ENCODE results near the gene C6orf62. TPM values are rescaled to one million over a fixed set of nuclear protein-coding genes. Genes with fewer than 3 reads are reported as not detected.

The C6orf62 gene
- total RNA-seq, 1 experiment from 2014 or later = 128 TPM

DNA sequence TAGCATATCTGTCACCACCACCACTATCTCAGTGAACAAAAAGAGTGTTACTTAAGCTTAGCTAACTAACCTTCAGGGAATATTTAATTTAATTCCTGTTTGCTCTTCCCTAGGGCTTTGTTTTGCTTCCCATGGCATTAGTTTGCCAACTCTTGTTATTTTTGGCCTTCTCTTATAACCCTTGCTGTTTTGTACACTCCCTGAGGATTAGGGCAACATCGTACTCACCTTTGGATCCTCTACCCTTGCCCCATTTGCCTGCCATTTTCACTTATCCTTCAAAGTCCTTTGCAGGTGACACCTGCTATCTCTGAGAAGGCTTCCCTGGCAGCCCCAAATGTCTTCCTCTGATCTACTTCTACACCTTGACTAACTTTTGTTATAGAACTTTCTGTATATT, 28.4 kb downstream of the C6orf62 start:
- Histone ChIP-seq H3K9me3 (ENCODE audit: insufficient read depth, low read depth) (no peaks in the 10 kb centered on the region), H2AFZ (no peak overlapping the region), H3K4me2 (no peak overlapping the region), H3K4me3 (no peak overlapping the region), H3K4me1 (replicated peaks; ENCODE audit: insufficient read depth) (peaks cover 11% of the 10 kb centered on the region), H3K27me3 (ENCODE audit: insufficient read depth, low read depth) (no peaks in the 10 kb centered on the region), H3F3A (ENCODE audit: insufficient read depth, low read depth) (peaks cover 3% of the 10 kb centered on the region; the same call in 1 of the 2 replicates), H3K79me2 (ENCODE audit: low read depth) (no peaks in the 10 kb centered on the region), H3K27ac (no peak overlapping the region), H3K36me3 (ENCODE audit: low read depth) (0 out of 2 replicates have a peak, but pooled peaks cover 4% of the 10 kb centered on the region), H4K20me1 (ENCODE audit: insufficient read depth) (no peaks in the 10 kb centered on the region), H3K9me2 (ENCODE audit: insufficient read depth) (peaks cover 5% of the 10 kb centered on the region; the same call in 1 of the 2 replicates)
- no TSS peak for BruUV-seq (replicated peaks)
- intact Hi-C loops (cut with micrococcal nuclease; ENCODE audit: unreplicated experiment) = no loop called here
- no peak for DNase-seq
- CTCF ChIA-PET = no interaction called here
- POLR2A ChIA-PET (ENCODE audit: unreplicated experiment) = interaction anchor here (0.7 kb wide), 1 partner anchor 68 kb away, joined by 6 read pairs; no protein-coding TSS in a partner anchor
- TF ChIP-seq CTCF (conservative IDR thresholded peaks at IDR 0.05) (no peak), EZH2 (IDR thresholded peaks at IDR 0.05; ENCODE audit: low read depth) (no peak)

DNA sequence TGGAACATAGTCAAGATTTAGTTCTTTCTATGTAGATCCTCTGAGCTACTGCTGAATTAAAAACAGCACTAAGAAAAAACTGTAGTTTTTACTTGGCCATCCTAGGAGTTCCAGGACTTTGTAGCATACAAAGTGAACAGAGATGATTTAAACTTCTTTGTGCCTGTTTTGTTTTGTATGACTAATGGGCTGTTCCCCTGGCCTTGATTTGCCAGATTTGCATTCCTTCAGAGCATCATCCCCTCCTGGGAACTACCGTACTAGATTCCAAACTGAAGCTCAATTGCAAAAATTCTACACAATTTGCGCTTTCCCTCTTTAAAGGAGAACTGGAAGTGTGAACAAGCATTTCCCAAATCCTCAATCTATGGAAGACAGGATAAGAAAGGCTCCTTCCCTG, 29.0 kb downstream of the C6orf62 start:
- TF ChIP-seq CTCF (conservative IDR thresholded peaks at IDR 0.05) (no peak), EZH2 (IDR thresholded peaks at IDR 0.05; ENCODE audit: low read depth) (no peak)
- no peak overlapping the region for H3K4me3 ChIP-seq
- no peaks in the 10 kb centered on the region; the same call in 1 of the 2 replicates for H3F3A ChIP-seq (ENCODE audit: insufficient read depth, low read depth)
- no peaks in the 10 kb centered on the region for H3K9me3 ChIP-seq (ENCODE audit: insufficient read depth, low read depth)
- H3K27ac ChIP-seq = no peak overlapping the region
- no peaks in the 10 kb centered on the region for H3K79me2 ChIP-seq (ENCODE audit: low read depth)
- ChIA-PET CTCF (interaction anchor here (0.6 kb wide), 1 partner anchor 104 kb away, joined by 3 read pairs; no protein-coding TSS in a partner anchor), POLR2A (ENCODE audit: unreplicated experiment) (no interaction called here)
- peaks cover 5% of the 10 kb centered on the region; the same call in 1 of the 2 replicates for H3K9me2 ChIP-seq (ENCODE audit: insufficient read depth)
- 0 out of 2 replicates have a peak, but pooled peaks cover 4% of the 10 kb centered on the region for H3K36me3 ChIP-seq (ENCODE audit: low read depth)
- no peak for DNase-seq
- no peak overlapping the region for H3K4me2 ChIP-seq
- intact Hi-C loops (cut with micrococcal nuclease; ENCODE audit: unreplicated experiment) = no loop called here
- H2AFZ ChIP-seq = no peak overlapping the region
- no peaks in the 10 kb centered on the region for H4K20me1 ChIP-seq (ENCODE audit: insufficient read depth)
- peaks cover 11% of the 10 kb centered on the region for H3K4me1 ChIP-seq (replicated peaks; ENCODE audit: insufficient read depth)
- no TSS peak for BruUV-seq (replicated peaks)
- H3K27me3 ChIP-seq (ENCODE audit: insufficient read depth, low read depth) = no peaks in the 10 kb centered on the region

DNA sequence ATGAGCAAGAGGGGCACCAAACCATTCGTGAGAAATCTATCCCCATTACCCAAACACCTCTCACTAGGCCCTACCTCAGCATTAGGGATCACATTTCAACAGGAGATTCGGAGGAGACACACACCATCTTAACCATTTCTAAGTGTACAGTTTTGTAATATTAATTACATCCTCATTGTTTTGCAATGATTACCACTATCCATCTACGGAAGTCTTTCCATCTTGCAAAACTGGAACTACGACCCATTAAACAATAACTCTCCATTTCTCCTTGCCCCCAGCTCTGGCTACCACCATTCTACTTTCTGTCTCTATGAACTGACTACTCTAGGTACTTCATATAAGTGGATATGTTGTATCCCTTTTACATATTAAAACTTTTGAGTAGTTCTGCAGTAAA, 32.0 kb downstream of the C6orf62 start:
- Histone ChIP-seq H3K79me2 (ENCODE audit: low read depth) (no peaks in the 10 kb centered on the region), H3K9me3 (ENCODE audit: insufficient read depth, low read depth) (no peaks in the 10 kb centered on the region), H3K27ac (peak overlapping the region; percentile 23; the same call in 1 of the 2 replicates), H4K20me1 (ENCODE audit: insufficient read depth) (no peaks in the 10 kb centered on the region), H3K27me3 (ENCODE audit: insufficient read depth, low read depth) (no peaks in the 10 kb centered on the region), H2AFZ (no peak overlapping the region), H3K9me2 (ENCODE audit: insufficient read depth) (peaks cover 5% of the 10 kb centered on the region; the same call in 1 of the 2 replicates), H3K4me1 (replicated peaks; ENCODE audit: insufficient read depth) (peaks cover 11% of the 10 kb centered on the region), H3K4me2 (no peak overlapping the region; the same call in 1 of the 2 replicates), H3K36me3 (ENCODE audit: low read depth) (0 out of 2 replicates have a peak, but pooled peaks cover 4% of the 10 kb centered on the region), H3F3A (ENCODE audit: insufficient read depth, low read depth) (no peaks in the 10 kb centered on the region), H3K4me3 (no peak overlapping the region)
- TF ChIP-seq EZH2 (IDR thresholded peaks at IDR 0.05; ENCODE audit: low read depth) (no peak), CTCF (conservative IDR thresholded peaks at IDR 0.05) (no peak)
- ChIA-PET POLR2A (ENCODE audit: unreplicated experiment) (no interaction called here), CTCF (no interaction called here)
- intact Hi-C loops (cut with micrococcal nuclease; ENCODE audit: unreplicated experiment) = no loop called here
- no TSS peak for BruUV-seq (replicated peaks)
- DNase-seq = no peak

All from PC-9 (cell line).